PC-3 (cell line): ENCODE results near the gene CFAP46.
A peak's percentile ranks its signal among the peaks of the same experiment; 100 is the strongest.
"Not testable (repeated sequence)": the region's sequence is repeated elsewhere in the genome, so short reads cannot be mapped to it uniquely, and the experiment has no call there.

ENCODE experiments used
- EZH2 ChIP-seq: fragments of 300-600 bp; sonication (generic); IDR thresholded peaks from one replicate; pipeline ENCODE4 v1.6.1; 2017; ENCODE audit warnings: antibody characterized with exemption, mild to moderate bottlenecking, low read length; ENCODE audit not compliant: unreplicated experiment
- EZH2phosphoT487 ChIP-seq: fragments of 300-600 bp; sonication (generic); IDR thresholded peaks from 2 replicates; pipeline ENCODE4 v1.6.1; 2018; ENCODE audit warnings: mild to moderate bottlenecking, antibody characterized with exemption, low read length, borderline replicate concordance
- TF ChIP-seq, protein P1 (sequence below): fragments of 300-600 bp; sonication (generic); conservative IDR thresholded peaks from 2 replicates; pipeline ENCODE4 v1.5.1; 2017; ENCODE audit warnings: antibody characterized with exemption, low read depth, mild to moderate bottlenecking, low read length

DNA sequence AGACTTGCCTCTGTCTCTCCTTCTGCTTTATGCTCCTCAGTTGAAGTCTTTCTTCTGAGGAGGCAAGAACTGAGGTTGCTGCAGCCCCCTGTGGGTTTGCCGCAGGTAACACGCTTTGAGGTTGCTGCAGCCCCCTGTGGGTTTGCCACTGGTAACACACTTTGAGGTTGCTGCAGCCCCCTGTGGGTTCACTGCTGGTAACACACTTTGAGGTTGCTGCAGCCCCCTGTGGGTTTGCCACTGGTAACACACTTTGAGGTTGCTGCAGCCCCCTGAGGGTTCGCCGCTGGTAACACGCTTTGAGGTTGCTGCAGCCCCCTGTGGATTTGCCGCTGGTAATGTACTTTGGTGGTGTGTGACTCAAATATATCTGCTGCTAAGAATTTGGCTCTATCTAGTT lies 48.6 kb downstream of the CFAP46 start:
- TF ChIP-seq, protein P1, sequence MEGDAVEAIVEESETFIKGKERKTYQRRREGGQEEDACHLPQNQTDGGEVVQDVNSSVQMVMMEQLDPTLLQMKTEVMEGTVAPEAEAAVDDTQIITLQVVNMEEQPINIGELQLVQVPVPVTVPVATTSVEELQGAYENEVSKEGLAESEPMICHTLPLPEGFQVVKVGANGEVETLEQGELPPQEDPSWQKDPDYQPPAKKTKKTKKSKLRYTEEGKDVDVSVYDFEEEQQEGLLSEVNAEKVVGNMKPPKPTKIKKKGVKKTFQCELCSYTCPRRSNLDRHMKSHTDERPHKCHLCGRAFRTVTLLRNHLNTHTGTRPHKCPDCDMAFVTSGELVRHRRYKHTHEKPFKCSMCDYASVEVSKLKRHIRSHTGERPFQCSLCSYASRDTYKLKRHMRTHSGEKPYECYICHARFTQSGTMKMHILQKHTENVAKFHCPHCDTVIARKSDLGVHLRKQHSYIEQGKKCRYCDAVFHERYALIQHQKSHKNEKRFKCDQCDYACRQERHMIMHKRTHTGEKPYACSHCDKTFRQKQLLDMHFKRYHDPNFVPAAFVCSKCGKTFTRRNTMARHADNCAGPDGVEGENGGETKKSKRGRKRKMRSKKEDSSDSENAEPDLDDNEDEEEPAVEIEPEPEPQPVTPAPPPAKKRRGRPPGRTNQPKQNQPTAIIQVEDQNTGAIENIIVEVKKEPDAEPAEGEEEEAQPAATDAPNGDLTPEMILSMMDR, result peak; percentile 40; the same call in 1 of the 2 replicates
- not testable (repeated sequence) for TF ChIP-seq EZH2, EZH2phosphoT487
